CD4-positive, alpha-beta T cell treated with Interleukin-12 subunit alpha and Interleukin-12 subunit beta, for 1 hour (primary cell): ENCODE results near the gene SSTR5.
"Not testable (repeated sequence)": the region's sequence is repeated elsewhere in the genome, so short reads cannot be mapped to it uniquely, and the experiment has no call there.

ENCODE experiments used
- DNase-seq: peaks from one replicate; pipeline ENCODE4 v3.0.0-alpha.2; 2020

The SSTR5 gene

DNA sequence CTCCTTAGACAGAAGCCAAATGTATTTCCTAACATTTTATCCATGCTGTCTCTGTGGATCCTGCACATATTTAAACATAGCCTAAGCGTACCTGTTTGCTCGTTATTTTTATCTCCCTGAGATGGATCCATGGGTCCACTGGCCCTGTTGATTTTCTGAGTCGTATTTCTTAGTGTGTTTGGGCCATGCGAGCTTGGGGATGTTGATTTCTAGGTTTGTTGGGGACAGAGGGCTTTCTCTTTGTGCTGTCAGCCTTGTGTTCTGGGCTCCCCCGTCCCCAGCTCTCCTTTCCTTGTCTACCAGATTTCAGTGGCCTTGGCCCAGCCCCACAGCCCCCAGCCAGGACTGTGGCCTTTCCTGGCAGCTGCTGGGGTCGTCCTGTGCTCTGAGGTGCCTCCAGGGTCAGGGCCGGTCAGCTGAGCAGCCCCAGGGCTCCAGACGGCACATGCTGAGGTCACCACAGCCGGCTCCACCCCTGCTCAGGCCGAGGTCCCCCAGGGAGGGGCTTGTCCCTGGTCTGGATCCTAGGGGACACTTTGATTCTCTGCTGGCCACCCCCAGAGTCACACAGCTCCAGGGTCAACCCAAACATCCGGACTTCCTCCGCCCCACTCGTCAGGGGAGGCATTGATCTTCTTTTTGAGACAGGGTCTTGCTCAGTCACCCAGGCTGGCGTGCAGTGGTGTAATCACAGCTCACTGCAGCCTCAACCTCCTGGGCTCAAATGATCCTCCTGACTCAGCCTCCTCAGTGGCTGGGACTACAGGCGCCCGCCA, 4.4 kb downstream of the SSTR5 start:
- DNase-seq = no peak

GRCh38 chr16:1077877-1078578, 5.5 kb downstream of the SSTR5 start:
- no peak for DNase-seq

GRCh38 chr16:1078579-1079021, 6.1 kb downstream of the SSTR5 start:
- DNase-seq = no peak

GRCh38 chr16:1079341-1079740, 6.8 kb downstream of the SSTR5 start:
- DNase-seq = no peak

DNA sequence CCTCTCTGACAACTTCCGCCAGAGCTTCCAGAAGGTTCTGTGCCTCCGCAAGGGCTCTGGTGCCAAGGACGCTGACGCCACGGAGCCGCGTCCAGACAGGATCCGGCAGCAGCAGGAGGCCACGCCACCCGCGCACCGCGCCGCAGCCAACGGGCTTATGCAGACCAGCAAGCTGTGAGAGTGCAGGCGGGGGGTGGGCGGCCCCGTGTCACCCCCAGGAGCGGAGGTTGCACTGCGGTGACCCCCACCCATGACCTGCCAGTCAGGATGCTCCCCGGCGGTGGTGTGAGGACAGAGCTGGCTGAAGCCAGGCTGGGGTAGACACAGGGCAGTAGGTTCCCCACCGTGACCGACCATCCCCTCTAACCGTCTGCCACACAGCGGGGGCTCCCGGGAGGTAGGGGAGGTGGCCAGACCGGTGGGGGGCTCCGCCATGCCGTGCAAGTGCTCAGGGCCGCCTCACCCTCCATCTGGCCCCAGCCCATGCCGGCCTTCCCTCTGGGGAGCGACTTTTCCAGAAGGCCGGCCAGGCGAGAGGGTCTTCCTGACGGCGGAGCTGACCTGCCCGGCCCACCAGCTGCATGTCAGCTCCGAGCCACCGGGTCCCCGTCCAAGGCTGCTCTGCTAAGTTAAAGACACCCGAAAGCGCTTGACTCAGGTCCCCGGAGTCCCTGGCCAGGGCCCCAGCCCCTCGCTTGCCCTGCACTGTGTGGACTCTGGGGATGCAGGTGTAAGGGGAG, 7.4 kb downstream of the SSTR5 start:
- DNase-seq = no peak

DNA sequence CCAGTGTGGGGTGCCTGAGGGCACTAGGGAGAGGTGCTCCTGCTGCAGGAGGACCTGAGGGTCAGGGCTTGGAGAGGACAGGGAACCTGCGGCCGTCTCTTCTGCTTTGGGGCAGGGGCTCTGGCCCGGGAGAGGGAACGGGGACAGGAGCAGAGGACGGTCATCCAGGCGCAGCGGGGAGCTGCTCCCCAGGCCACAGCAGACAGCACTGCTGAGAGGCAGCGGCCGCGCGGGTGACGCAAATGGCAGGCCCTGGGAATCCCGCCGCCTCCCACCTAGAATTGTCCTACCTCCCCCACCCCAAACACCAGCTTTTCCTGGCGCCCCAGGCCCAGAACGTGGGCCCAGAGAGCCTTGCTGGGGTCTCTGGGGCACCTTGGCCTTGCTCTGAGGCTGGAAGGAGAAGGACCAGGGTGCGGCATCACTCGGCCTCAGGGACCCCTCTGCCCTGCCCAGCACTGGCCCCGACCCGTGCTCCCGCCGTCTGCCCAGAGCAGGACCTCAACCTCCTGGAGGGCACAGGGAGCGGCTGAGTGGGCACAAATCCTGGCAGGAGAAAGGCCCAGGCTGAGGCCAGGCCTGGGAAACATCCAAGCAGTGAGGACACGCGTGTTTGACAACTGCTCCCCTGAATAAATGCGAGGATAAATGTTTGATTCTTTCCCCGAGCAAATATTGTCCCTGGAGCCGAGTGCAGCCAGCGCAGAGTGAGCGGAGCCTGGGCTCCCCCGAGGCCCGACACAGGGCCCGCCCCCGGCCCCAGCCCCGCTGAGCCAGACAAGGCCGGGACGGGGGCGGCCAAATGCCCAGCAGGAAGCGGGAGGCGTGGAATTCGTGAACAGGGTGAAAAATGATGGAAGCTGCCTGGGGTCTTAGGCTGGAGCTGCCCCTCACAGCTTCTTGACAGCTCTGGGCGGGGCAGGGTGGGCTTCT, 8.5 kb downstream of the SSTR5 start:
- no peak for DNase-seq

DNA sequence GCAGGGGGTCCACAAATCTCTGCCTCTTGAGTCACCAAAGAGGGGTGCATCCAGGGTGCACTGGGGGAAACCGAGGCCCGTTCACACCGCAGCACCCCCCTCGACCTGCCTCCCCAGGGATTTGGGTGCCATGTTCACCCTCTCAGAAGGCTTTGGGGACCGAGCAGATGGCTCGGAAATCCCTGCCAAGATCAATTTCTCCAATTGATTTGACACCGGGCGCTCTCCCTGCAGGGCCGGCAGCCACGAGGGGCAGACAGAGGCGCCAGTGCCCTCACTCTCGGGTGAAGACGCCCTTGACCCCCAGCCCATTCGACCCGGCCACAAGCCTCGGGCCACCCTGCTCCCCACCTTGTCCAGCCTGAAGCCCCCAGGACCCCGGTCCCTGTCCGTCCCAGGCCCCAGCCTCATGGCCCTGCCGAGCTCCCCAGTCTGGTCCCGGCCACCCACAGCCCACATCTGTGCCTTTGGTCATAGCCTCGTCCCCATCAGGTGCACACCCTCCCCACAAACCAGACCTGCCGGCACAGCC, 9.3 kb downstream of the SSTR5 start:
- DNase-seq = no peak

- DNase-seq = no peak
These were observed 9.9 kb downstream of the SSTR5 start for GRCh38 chr16:1082266-1082951.

DNA sequence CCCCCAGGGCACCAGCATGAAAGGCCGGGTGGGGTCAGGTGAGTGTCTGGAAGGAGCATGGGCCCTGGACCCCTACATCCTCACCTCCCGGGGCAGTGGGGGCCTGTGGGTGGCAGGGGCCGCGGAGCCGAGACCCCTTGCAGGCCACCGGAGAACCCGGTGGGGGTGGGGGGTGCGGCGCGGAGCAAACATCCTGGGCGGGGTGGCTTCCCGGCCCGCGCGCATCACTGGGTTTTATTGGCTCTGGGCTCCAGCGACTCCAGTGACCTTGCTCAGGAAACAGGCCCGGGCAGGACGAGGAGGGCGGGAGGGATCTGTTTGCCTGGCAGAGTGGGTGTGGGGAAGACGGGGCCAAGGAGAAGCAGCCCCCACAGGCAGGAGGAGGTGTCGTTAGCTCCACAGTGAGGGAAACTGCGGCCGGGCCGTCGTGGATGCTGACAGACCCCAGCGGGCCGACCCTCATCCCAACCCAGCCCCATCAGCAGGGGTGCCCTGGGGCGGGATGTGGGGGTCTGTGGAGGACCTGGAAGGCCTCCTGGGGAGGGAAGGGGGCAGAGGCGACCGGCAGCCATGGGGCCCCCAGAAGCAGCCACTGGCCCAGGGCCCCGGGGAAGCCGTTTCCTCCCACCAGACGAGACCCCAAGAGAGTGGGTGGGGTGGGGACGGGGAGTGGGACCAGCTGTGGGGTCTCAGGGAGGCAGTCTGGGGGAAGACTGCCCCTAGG, 10.6 kb downstream of the SSTR5 start:
- no peak for DNase-seq

- no peak for DNase-seq
These were observed 12.4 kb downstream of the SSTR5 start for GRCh38 chr16:1084971-1085370.

DNA sequence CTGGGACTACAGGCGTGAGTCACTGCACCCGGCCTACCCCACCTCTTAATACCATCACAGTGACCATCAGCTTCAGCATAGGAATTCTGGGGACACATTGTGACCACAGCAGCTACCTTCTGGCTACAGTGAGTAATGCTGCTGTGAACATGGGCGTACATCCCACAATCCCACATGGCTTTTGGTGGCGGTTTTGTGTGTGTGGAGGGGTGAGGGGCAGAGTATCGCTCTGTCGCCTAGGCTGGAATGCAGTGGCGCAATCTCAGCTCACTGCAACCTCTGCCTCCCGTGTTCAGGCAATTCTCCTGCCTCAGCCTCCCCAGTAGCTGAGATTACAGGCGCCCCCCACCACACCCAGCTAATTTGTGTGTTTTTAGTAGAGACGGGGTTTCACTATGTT, 13.9 kb downstream of the SSTR5 start:
- not testable (repeated sequence) for DNase-seq

DNA sequence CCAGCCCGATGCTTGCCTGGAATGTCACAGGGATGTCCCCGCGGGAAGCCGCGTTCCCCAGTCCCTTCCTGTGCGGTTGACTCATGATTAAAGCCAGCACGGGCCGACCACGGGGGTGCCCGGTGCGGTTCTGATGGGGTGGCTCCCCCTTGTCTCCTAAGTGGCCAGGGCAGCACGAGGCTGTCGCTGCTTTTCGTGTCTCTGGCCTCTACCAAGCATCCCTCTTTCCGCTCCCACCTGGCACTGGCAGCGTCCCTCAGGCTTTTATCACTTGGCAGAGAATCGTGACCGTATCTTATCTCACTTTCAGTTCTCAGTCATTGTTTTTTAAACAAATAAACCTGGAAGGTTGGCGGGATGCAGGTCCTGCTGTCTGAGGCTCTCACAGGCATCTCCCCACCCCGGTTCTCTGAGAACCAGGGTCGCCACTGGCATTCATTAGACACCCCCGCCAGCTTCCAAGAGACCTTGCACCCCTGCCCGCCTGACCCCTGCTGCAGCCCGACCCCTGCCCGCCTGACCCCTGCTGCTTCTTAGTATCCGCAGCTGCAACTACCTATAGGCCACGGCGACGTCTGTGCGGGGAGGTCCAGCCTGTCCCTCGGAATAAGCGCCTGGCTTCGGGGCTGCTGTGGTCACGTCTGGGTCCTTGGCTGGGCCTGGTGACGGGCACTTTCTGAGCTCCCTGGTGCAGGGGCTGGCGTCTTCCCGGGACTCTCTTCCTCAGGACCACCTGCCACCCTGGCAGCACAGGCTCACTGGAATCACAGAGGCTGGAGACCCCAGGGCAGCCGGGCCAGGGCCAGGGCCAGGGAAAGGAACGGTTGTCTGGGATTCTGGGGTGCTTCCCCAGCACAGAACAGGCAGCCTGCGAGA, 16.0 kb downstream of the SSTR5 start:
- no peak for DNase-seq

DNA sequence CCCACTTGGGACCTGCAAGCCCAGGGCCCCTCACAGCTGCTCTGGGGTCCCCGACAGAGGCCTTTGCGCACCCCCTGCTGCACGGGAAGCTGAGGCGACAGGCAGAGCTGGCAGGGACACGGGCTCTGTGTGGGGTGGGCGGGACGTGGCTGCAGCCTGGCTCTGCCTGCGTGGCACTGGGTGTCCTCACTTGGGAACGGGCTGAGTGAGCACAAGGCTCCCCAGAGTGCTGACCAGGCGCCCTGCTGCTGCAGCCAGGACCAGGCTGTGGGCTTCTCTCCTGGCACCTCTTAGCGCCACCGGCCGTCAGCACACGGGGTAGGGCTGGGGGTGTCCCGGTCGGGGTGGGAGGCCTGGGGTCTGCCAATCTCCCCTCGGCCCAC, 16.9 kb downstream of the SSTR5 start:
- no peak for DNase-seq

- no peak for DNase-seq
These were observed 17.5 kb downstream of the SSTR5 start for GRCh38 chr16:1089822-1090619.

DNA sequence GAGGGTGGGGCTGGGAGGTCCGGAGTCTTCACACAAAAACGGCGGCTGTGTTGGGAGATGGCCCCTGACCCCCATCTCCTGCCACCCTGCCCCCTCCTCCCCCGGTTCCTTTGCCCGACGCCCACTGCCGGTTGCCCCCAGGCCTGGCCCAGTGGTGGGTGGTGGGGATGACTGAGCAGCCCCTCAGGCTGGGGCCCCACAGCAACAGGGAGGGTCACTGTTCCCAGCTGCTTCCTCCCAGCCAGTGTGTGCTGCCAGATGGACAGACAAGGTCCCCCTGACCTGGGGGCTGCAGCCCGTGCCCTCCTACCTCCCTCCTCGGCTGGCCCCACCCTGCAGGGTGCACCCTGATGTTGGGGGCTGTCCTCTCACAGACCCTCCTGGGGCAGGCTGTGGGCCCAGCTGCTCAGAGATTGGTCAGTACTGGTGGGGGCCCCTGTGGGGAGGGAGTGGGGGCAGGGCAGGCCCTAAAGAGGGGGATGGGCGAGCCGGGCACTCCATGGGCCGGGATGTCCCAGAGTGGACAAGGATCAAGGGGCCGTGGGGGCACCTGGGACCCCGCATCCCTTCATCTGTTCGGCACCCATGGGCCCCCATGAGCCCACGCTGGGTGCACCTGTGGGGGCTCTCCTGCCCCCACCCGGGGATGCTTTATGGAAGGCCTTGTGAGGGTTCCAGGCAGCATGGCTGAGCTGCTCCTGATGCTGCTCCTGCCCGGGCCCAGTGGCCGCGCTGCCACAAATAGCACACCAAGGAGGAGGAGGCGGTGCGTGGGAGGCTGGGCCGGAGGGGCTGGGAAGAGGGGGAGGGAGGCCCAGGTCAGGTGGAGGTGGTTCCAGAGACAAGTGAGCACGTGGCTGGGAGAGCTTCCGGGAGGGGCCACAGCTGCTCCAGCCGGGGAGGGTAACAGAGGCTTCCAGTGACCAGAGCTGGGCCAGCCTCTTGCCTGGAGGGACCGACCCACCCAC, 18.4 kb downstream of the SSTR5 start:
- no peak for DNase-seq

GRCh38 chr16:1091992-1092552, 19.5 kb downstream of the SSTR5 start:
- no peak for DNase-seq

GRCh38 chr16:1092685-1093283, 20.2 kb downstream of the SSTR5 start:
- DNase-seq = not testable (repeated sequence)
